ENCODE measurements around the gene CCDC60. TPM values are rescaled to one million over a fixed set of nuclear protein-coding genes. Genes with fewer than 3 reads are reported as not detected.

The CCDC60 gene
- total RNA-seq, 1 experiment from 2014 or later = not detected

DNA sequence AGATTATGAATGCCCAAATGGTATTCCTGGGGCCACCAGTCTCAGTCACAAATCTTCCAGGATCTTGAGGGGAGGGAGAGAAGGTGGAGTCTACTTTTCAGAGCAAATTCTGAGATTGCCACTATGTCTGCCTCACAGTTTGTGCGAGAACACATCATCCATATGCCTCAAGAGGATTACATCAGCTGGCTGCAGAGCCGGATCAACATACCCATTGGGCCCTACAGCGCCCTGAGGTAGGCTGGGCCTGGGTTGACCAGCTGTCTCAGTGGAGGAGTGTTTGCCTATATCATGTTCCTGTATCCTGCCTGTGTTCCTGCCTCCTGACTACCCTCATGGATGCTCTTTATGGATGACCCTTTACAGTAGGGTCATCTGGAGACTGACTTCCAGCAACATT lies 205.9 kb downstream of the CCDC60 start:
- Histone ChIP-seq H3K9me3 (ENCODE audit: control insufficient read depth in 1 of 2, insufficient read depth in 1 of 2, low read depth in 1 of 2, low read length in 2 of 2) (no peaks in the 10 kb centered on the region), H4K20me1 (ENCODE audit: insufficient read depth) (no peaks in the 10 kb centered on the region), H3K27ac (ENCODE audit: low read depth, low read length) (no peak overlapping the region), H3K27me3 (ENCODE audit: insufficient read depth, low read length) (peaks cover 20% of the 10 kb centered on the region; the same call in 1 of the 2 replicates), H3K4me1 (ENCODE audit: control insufficient read depth in 1 of 2, insufficient read depth in 2 of 2, low read length in 2 of 2) (no peaks in the 10 kb centered on the region), H3K79me2 (ENCODE audit: insufficient read depth, low read length) (no peaks in the 10 kb centered on the region), H2AFZ (ENCODE audit: low read depth, low read length, poor library complexity, severe bottlenecking) (no peak overlapping the region), H3K4me2 (ENCODE audit: low read length) (no peak overlapping the region), H3K9me2 (ENCODE audit: insufficient read depth) (no peaks in the 10 kb centered on the region), H3K36me3 (ENCODE audit: control insufficient read depth in 1 of 2, insufficient read depth in 2 of 2, low read length in 2 of 2) (no peaks in the 10 kb centered on the region), H3K4me3 (replicated peaks in 1 of 2; ENCODE audit: low read depth in 1 of 2, low read length in 2 of 2) (no peak overlapping the region), H3K9ac (ENCODE audit: low read length) (no peak overlapping the region)
- no peak for DNase-seq (ENCODE audit: low read depth, low spot score)
- no TSS peak for BruUV-seq (replicated peaks)
- intact Hi-C loops (cut with micrococcal nuclease) = loop anchor here (10.0 kb wide), 2 partner anchors 426 to 566 kb away; no protein-coding TSS in a partner anchor
- ChIA-PET POLR2A (no interaction called here), CTCF (interaction anchor here (1.2 kb wide), 1 partner anchor 96 kb away, joined by 3 read pairs; no protein-coding TSS in a partner anchor), RAD21 (ENCODE audit: low non-redundant PET in 1 of 2, low total read pairs in 2 of 2, uncharacterized antibody in 2 of 2, unreplicated experiment in 2 of 2) (no interaction called here)
- no peak for ATAC-seq
- TF ChIP-seq ZFX (IDR thresholded peaks at IDR 0.05) (no peak), RAD21 (IDR thresholded peaks at IDR 0.05; ENCODE audit: low read depth) (no peak), YY1 (IDR thresholded peaks at IDR 0.05; ENCODE audit: extremely low read depth, insufficient replicate concordance, low read depth, low read length) (no peak), EZH2 (IDR thresholded peaks at IDR 0.05) (no peak), POLR2A (IDR thresholded peaks at IDR 0.05; ENCODE audit: borderline replicate concordance, extremely low read depth, insufficient read depth, insufficient read length) (no peak), SIN3A (IDR thresholded peaks at IDR 0.05; ENCODE audit: low read depth) (no peak), ZNF274 (IDR thresholded peaks at IDR 0.05; ENCODE audit: low read depth, low read length) (no peak), FOSL1 (IDR thresholded peaks at IDR 0.05; ENCODE audit: low read depth) (no peak), CBX3 (IDR thresholded peaks at IDR 0.05; ENCODE audit: low read depth) (no peak), TCF7L2 (IDR thresholded peaks at IDR 0.05; ENCODE audit: borderline replicate concordance, extremely low read depth, insufficient read depth, insufficient read length) (no peak), SRF (IDR thresholded peaks at IDR 0.05; ENCODE audit: low read depth) (no peak), JUND (IDR thresholded peaks at IDR 0.05) (no peak), POLR2AphosphoS5 (IDR thresholded peaks at IDR 0.05; ENCODE audit: low read depth, low read length) (no peak), SP1 (IDR thresholded peaks at IDR 0.05; ENCODE audit: low read depth) (no peak)
- TF ChIP-seq, protein P1, sequence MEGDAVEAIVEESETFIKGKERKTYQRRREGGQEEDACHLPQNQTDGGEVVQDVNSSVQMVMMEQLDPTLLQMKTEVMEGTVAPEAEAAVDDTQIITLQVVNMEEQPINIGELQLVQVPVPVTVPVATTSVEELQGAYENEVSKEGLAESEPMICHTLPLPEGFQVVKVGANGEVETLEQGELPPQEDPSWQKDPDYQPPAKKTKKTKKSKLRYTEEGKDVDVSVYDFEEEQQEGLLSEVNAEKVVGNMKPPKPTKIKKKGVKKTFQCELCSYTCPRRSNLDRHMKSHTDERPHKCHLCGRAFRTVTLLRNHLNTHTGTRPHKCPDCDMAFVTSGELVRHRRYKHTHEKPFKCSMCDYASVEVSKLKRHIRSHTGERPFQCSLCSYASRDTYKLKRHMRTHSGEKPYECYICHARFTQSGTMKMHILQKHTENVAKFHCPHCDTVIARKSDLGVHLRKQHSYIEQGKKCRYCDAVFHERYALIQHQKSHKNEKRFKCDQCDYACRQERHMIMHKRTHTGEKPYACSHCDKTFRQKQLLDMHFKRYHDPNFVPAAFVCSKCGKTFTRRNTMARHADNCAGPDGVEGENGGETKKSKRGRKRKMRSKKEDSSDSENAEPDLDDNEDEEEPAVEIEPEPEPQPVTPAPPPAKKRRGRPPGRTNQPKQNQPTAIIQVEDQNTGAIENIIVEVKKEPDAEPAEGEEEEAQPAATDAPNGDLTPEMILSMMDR (IDR thresholded peaks at IDR 0.05 in 2 of 3, conservative IDR thresholded peaks at IDR 0.05 in 1 of 3; ENCODE audit: borderline replicate concordance in 1 of 3, insufficient read depth in 1 of 3, low read depth in 2 of 3, low read length in 2 of 3) = no peak
- TF ChIP-seq, protein P2, sequence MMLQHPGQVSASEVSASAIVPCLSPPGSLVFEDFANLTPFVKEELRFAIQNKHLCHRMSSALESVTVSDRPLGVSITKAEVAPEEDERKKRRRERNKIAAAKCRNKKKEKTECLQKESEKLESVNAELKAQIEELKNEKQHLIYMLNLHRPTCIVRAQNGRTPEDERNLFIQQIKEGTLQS (IDR thresholded peaks at IDR 0.05) = no peak

All from HCT116 (cell line).